HG02798 (cell line): Measurements from ENCODE around the gene GGT6.
"Not testable (repeated sequence)": the region's sequence is repeated elsewhere in the genome, so short reads cannot be mapped to it uniquely, and the experiment has no call there.

Experiments used
- ATAC-seq: cut with Tn5 transposase; IDR thresholded peaks from one replicate; pipeline ENCODE4 v1.9.1; 2021; ENCODE audit warnings: mild to moderate bottlenecking; ENCODE audit not compliant: unreplicated experiment, poor library complexity

Gene GGT6

GRCh38 chr17:4593021-4593421 is 32.6 kb upstream of the GGT6 start:
- no peak for ATAC-seq

GRCh38 chr17:4592240-4593005 is 32.0 kb upstream of the GGT6 start:
- no peak for ATAC-seq

- no peak for ATAC-seq
These were observed 31.2 kb upstream of the GGT6 start for GRCh38 chr17:4591529-4591928.

- ATAC-seq: no peak
These were observed 30.6 kb upstream of the GGT6 start for GRCh38 chr17:4590981-4591453.

GRCh38 chr17:4590042-4590441 is 29.7 kb upstream of the GGT6 start:
- ATAC-seq: not testable (repeated sequence)

- ATAC-seq: no peak
These were observed 28.7 kb upstream of the GGT6 start for GRCh38 chr17:4588898-4589625.

GRCh38 chr17:4588391-4588790 is 28.0 kb upstream of the GGT6 start:
- no peak for ATAC-seq

GRCh38 chr17:4587803-4588202 is 27.4 kb upstream of the GGT6 start:
- no peak for ATAC-seq

GRCh38 chr17:4587195-4587594 is 26.8 kb upstream of the GGT6 start:
- no peak for ATAC-seq

- no peak for ATAC-seq
These were observed 25.7 kb upstream of the GGT6 start for GRCh38 chr17:4586043-4586442.

- ATAC-seq: no peak
These were observed 25.2 kb upstream of the GGT6 start for GRCh38 chr17:4585638-4585994.

- ATAC-seq: no peak
These were observed 24.7 kb upstream of the GGT6 start for GRCh38 chr17:4584917-4585637.

GRCh38 chr17:4584101-4584916 is 23.9 kb upstream of the GGT6 start, which contains the start of gene SMTNL2:
SMTNL2 (plus strand) TSS chr17:4584529; CDS start chr17:4584606, 77 bp downstream.
- no peak for ATAC-seq

- ATAC-seq: no peak
These were observed 23.4 kb upstream of the GGT6 start for GRCh38 chr17:4583782-4584100.

- no peak for ATAC-seq
These were observed 22.8 kb upstream of the GGT6 start for GRCh38 chr17:4583206-4583605.

- no peak for ATAC-seq
These were observed 22.3 kb upstream of the GGT6 start for GRCh38 chr17:4582691-4583090.

- ATAC-seq: no peak
These were observed 21.7 kb upstream of the GGT6 start for GRCh38 chr17:4582101-4582501.

- ATAC-seq: no peak
These were observed 19.9 kb upstream of the GGT6 start for GRCh38 chr17:4580291-4580690.

- no peak for ATAC-seq
These were observed 19.3 kb upstream of the GGT6 start for GRCh38 chr17:4579678-4580077.

GRCh38 chr17:4578349-4578748 is 18.0 kb upstream of the GGT6 start:
- not testable (repeated sequence) for ATAC-seq
